Measurements from ENCODE around the gene SCT.

GRCh38 chr11:590997-591396 lies 36.0 kb downstream of the SCT start:
- TF ChIP-seq CTCF (IDR thresholded peaks at IDR 0.05) = no peak
- no peak for TF ChIP-seq POLR2A (IDR thresholded peaks at IDR 0.05)
- no peak for TF ChIP-seq EP300 (IDR thresholded peaks at IDR 0.05)

Measured in stomach (tissue), 4 donors.